NCI-H2171 (cell line): ENCODE data around the gene GTF2IRD1.
"Not testable (repeated sequence)": the region's sequence is repeated elsewhere in the genome, so short reads cannot be mapped to it uniquely, and the experiment has no call there.

Experiments used
- DNase-seq: peaks from one replicate; lab custom pipeline; 2025; lab: John Stamatoyannopoulos, UW

Gene GTF2IRD1

DNA sequence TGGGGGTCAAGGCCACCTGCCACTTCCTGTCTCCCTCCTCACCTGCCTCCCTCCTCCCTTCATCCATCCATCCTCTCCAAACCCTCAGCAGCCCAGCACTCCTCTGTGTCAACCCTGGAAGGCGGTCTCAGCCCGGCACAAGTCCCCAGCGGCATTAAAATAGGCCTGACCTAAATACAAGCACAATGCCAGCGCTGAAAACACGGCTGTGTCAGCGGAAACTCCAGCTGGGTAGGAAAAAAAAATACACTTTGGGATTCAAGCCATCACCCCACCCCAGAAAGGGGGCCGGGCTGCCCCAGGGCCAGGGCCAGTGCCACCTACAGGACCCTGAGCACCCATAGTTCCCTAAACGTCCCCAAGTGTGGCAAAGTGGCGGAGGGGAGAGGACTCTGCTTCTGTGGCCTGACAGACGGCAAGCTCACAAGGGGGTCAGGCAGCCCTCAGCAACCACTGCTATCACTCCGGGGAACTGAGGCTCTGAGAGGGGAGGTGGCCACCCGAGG, 22.7 kb upstream of the GTF2IRD1 start:
- no peak for DNase-seq

GRCh38 chr7:74437291-74437571, 16.5 kb upstream of the GTF2IRD1 start:
- not testable (repeated sequence) for DNase-seq

DNA sequence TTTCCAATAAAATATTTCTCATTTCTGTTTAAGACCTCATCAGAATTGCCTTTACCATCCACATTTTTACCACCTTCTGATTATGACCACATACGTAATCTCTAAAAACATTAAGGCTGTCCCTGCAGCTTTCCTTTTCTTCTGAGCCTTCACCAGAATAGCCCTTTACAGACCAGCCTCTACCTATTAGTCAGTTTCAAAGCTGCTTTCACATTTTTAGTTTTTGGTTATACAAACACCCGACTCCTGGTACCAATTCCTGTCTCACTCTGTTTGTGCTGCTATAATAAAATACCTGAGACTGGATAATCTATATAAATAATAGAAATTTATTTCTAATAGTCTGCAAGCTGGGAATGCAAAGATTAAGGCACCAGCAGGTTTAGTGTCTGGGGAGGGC, 15.4 kb upstream of the GTF2IRD1 start:
- DNase-seq: no peak

DNA sequence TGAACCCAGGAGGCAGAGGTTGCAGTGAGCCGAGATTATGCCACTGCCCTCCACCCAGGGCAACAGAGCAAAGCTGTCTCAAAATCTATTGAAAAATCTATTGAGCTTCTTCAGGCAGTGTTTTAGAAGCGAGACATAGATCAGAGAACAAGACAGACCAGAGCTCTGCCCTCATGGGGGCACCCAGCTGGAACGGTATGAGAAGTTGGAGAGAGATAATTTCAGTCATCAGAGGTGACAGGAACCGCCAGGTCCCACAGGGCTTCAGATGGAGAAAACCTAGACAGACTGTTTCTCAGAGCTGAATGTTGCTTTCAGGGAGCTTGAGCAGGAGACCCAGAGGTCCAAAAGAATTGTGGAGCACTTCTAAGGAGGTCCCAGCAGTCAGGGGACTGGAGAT, 14.2 kb upstream of the GTF2IRD1 start:
- DNase-seq: no peak

GRCh38 chr7:74440143-74440542, 13.6 kb upstream of the GTF2IRD1 start:
- DNase-seq: not testable (repeated sequence)

- DNase-seq: no peak
Measured at GRCh38 chr7:74441801-74442200, 11.9 kb upstream of the GTF2IRD1 start.

GRCh38 chr7:74443543-74444247, 10.0 kb upstream of the GTF2IRD1 start:
- no peak for DNase-seq

DNA sequence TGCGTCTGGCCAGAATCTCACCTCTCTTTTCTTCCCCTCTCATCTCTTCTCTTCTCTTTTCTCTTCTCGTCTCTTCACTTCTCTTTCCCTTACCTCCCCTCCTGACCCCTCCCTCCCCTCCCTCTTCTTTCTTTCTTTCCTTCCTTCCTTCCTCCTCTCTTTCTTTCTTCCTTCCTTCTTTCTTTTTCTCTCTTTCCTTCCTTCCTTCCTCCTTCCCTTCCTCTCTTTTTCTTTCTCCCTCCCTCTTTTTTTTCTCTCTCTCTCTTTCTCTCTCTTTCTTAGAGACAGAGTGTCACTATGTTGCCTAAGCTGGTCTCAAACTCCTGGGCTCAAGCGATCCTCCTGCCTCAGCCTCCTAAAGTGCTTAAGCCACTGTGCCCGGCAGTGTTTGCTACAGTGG, 4.6 kb upstream of the GTF2IRD1 start:
- DNase-seq: no peak

GRCh38 chr7:74449809-74450397, 3.8 kb upstream of the GTF2IRD1 start:
- DNase-seq: no peak

GRCh38 chr7:74452748-74453321, 871 bp upstream of the GTF2IRD1 start:
- no peak for DNase-seq

DNA sequence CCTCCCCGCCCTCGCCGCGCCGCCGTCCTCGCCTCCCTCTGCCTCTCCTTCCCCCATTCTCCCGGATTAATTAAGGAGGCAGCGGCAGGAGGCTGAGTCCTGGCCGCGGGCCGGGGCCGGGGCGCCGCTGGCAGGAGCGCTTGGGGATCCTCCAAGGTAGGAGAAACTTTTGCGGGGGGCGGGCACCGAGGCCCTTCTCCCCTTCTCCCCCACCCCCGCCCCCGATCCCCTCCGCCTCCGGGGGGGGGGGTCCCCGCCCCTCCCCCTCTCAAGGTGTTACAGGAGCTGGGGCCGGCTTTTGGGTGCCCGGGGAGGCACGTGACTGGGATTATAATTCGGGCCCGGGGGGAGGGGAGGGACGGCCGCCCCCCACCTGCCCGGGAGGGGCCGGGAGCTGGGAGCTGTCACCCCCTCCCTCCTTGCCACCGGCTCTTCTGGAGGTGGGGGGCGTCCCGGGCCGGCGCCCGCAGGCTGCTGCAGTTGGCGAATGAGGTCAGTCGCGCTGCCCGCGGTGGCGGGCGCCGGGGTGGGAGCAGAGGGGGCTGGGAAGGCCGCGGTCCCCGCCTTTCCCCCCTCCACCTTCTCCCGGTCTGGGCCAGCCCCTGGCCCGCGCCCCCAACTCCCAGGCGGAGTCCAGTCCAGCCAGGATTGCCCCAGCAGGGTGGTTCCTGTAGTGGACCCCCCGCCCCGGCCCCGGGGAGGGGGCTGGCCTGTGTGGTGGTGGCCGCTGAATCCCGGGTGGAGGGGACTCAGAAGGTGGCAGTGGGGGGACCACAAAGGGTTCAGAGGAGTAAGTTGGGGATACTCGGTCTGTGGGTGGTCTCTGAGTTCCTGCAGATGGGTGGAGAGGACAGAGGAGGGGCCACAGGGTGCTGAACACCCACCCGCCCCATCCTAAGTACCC, 567 bp downstream of the GTF2IRD1 start:
- DNase-seq: no peak

DNA sequence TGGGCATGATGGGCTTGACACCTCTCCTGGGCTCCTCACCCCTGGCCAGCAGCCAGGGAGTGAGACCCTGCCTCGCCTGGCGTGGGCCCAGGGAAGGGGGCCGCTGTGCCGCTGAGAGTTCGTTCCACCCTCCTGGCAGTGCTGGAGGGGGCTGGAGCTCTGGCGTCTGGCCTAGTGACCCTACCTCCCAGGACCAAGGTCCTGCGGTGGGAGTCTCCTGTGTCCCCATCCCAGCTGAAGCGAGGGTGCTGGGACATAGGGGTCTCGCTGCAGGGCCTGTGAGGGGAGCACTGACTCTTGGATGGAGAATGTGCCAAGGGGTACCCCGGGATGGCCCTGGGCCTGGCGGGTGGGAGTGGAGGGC, 1.2 kb downstream of the GTF2IRD1 start:
- DNase-seq: no peak

- no peak for DNase-seq
Measured at GRCh38 chr7:74455291-74455804, 1.6 kb downstream of the GTF2IRD1 start.

DNA sequence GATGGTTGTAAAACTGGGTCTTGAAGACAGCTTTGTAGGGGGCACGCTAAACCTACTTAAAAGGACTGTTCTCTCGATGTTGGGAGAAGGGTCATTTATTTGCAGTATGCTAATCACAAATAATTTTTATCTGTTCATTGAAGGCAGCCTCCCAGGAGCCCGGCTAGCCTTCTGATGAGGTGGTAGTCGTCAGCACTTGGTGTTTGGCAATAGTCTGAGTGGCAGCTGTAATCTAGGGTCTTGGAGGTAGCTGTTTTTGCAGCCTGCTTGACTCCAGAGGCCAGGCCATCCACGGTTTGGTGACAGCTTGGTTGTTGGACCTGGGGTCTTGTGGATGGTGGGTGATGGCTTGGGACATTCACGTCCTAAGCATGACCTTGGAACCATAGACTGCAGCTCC, 2.2 kb downstream of the GTF2IRD1 start:
- no peak for DNase-seq

DNA sequence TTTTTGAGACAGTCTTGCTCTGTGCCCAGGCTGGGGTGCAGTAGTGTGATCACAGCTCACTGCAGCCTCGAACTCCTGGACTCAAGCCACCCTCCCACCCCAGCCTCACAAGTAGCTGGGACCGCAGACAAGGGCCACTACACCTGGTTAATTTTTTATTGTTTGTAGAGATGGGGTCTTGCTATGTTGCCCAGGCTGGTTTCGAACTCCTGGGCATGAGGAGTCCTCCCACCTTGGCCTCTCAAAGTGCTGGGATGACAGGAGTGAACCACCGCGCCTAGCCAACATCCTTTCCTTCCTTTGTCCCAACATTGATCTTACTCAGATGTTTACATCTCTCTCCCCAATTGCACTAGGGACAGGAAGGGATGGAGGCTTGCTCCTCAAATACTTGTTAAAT, 3.3 kb downstream of the GTF2IRD1 start:
- no peak for DNase-seq

- DNase-seq: no peak
Measured at GRCh38 chr7:74461970-74462706, 8.4 kb downstream of the GTF2IRD1 start.

- DNase-seq: no peak
Measured at GRCh38 chr7:74462707-74463100, 9.0 kb downstream of the GTF2IRD1 start.

- DNase-seq: no peak
Measured at GRCh38 chr7:74464931-74465886, 11.5 kb downstream of the GTF2IRD1 start.

DNA sequence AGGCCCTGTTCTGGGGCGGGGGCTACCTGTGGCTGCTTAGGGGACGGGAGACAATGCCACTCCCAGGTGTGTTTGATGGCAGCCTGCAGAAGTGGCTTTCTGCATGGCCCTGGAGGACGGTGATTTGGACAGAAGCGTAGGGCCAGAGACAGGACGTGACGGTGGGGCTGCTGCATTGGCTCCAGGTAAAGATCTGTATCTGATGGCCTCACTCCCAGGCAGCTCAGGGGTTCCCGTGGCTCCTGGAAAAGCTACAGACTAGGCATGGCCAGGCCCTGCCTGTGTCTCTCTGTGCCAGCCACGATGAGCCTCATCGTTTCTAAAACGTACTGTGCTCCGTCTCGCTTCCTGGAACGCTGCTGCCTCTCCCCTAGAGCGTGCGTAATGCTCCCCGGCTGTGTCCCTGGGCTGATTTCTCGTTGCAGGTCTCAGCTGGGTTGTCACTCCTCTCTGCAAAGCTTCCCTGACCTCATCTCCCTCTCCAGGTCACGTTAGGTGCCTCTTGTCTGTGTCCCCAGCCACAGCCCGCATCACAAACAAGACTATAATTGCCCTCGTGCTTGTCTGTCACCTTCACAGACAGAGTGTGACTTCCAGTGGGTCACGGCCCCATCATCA, 12.6 kb downstream of the GTF2IRD1 start:
- no peak for DNase-seq

- no peak for DNase-seq
Measured at GRCh38 chr7:74467876-74468275, 14.2 kb downstream of the GTF2IRD1 start.
